H1 (cell line): ENCODE data around the gene ISCA2. TPM values are rescaled to one million over a fixed set of nuclear protein-coding genes. Genes with fewer than 3 reads are reported as not detected.

Experiments
- CTCF ChIA-PET: fragments of 300-600 bp; sonication (Branson Sonifier 250); formaldehyde crosslinking; loops from one replicate; lab custom pipeline; 2021; ENCODE audit not compliant: partially characterized antibody; lab: Charles Lee
- POLR2A ChIA-PET: fragments of 300-600 bp; sonication (Branson Sonifier 250); formaldehyde crosslinking; loops from one replicate; lab custom pipeline; 2021; ENCODE audit warnings: inconsistent platforms; ENCODE audit not compliant: partially characterized antibody; lab: Charles Lee
- DNase-seq, 2 experiments: peaks; one replicate each; pipeline versions ENCODE4 v3.0.0 to v3.0.0-alpha.2; 2010 to 2022; ENCODE audit warnings: low spot score in 2 of 2, low read depth in 1 of 2, mixed read lengths in 1 of 2
- FAIRE-seq: peaks from 2 replicates; lab custom pipeline; 2011; peaks lifted over from hg19 to GRCh38; lab: Jason Lieb, UNC
- H2AFZ ChIP-seq: 2 replicates; pipeline ENCODE4 v1.8.1; 2012; ENCODE audit warnings: low read length, inconsistent platforms
- H2AK5ac ChIP-seq: 2 replicates; pipeline ENCODE4 v1.6.1; 2013; ENCODE audit warnings: low read depth, low read length
- H2BK120ac ChIP-seq: replicated peaks from 2 replicates; pipeline ENCODE3; 2013; ENCODE audit warnings: low read depth, low read length, inconsistent platforms
- H2BK12ac ChIP-seq: 2 replicates; pipeline ENCODE4 v1.6.1; 2013; ENCODE audit warnings: low read depth, low read length
- H2BK15ac ChIP-seq: 2 replicates; pipeline ENCODE4 v1.6.1; 2013; ENCODE audit warnings: low read length
- H2BK20ac ChIP-seq: 2 replicates; pipeline ENCODE4 v1.6.1; 2013; ENCODE audit warnings: low read length
- H2BK5ac ChIP-seq: 2 replicates; pipeline ENCODE4 v1.6.1; 2013; ENCODE audit warnings: low read depth, low read length
- H3K14ac ChIP-seq: 2 replicates; pipeline ENCODE4 v1.6.1; 2013; ENCODE audit warnings: inconsistent platforms; ENCODE audit not compliant: insufficient read length
- H3K18ac ChIP-seq: 2 replicates; pipeline ENCODE4 v1.6.1; 2013; ENCODE audit warnings: low read length; ENCODE audit errors: extremely low read depth
- H3K23ac ChIP-seq: 2 replicates; pipeline ENCODE4 v1.6.1; 2013; ENCODE audit warnings: inconsistent platforms; ENCODE audit not compliant: insufficient read length
- H3K23me2 ChIP-seq: 2 replicates; pipeline ENCODE4 v1.6.1; 2013; ENCODE audit warnings: low read depth, low read length
- H3K27ac ChIP-seq: 2 replicates; pipeline ENCODE4 v1.6.1; 2011; ENCODE audit warnings: low read depth, low read length, inconsistent platforms
- H3K27me3 ChIP-seq, 4 experiments: replicated peaks in 1 of 4; 1 replicate in 1 of 4; 2 replicates in 3 of 4; pipeline versions ENCODE4 v1.6.1 to v1.8.1; 2011 to 2013; ENCODE audit warnings: low read length in 3 of 4, mild to moderate bottlenecking in 3 of 4, inconsistent platforms in 2 of 4, mixed read lengths in 2 of 4, moderate library complexity in 1 of 4; ENCODE audit not compliant: control insufficient read depth in 3 of 4, insufficient read depth in 3 of 4; ENCODE audit errors: extremely low read depth in 1 of 4
- H3K36me3 ChIP-seq, 4 experiments: 2 replicates each; pipeline versions ENCODE4 v1.6.1 to v1.8.1; 2011 to 2013; ENCODE audit warnings: mild to moderate bottlenecking in 4 of 4, low read length in 3 of 4, moderate library complexity in 2 of 4, control low read depth in 1 of 4, inconsistent platforms in 1 of 4; ENCODE audit not compliant: insufficient read depth in 4 of 4, control insufficient read depth in 2 of 4
- H3K4ac ChIP-seq: replicated peaks from 2 replicates; pipeline ENCODE3; 2013; ENCODE audit warnings: low read length, low read depth, mixed read lengths, inconsistent platforms; ENCODE audit not compliant: insufficient read length
- H3K4me1 ChIP-seq, 4 experiments: replicated peaks in 1 of 4; 1 replicate in 1 of 4; 2 replicates in 3 of 4; pipeline versions ENCODE4 v1.6.1 to v1.8.1; 2011 to 2013; ENCODE audit warnings: low read length in 3 of 4, inconsistent platforms in 2 of 4, mixed read lengths in 1 of 4; ENCODE audit not compliant: insufficient read depth in 4 of 4, control insufficient read depth in 3 of 4
- H3K4me2 ChIP-seq, 2 experiments: 2 replicates each; pipeline versions ENCODE4 v1.6.1 to v1.8.1; 2011 to 2013; ENCODE audit warnings: low read depth in 2 of 2, low read length in 2 of 2, control low read depth in 1 of 2, inconsistent platforms in 1 of 2, mild to moderate bottlenecking in 1 of 2; ENCODE audit not compliant: insufficient read depth in 1 of 2
- H3K4me3 ChIP-seq, 4 experiments: fragments of 200-600, 300-600 bp in 1 of 4; sonication (generic), shearing (Covaris generic), sonication (Bioruptor Twin) in 1 of 4; 2 replicates each; pipeline versions ENCODE4 v1.5.1 to v1.8.1; 2011 to 2016; ENCODE audit warnings: low read length in 4 of 4, low read depth in 3 of 4, control low read depth in 2 of 4, inconsistent platforms in 2 of 4, mild to moderate bottlenecking in 2 of 4, mixed read lengths in 1 of 4, moderate library complexity in 1 of 4; ENCODE audit not compliant: insufficient read depth in 2 of 4; ENCODE audit errors: extremely low read depth in 1 of 4
- H3K56ac ChIP-seq: replicated peaks from 2 replicates; pipeline ENCODE3; 2013; ENCODE audit warnings: low read depth, mild to moderate bottlenecking, mixed read lengths, low read length, inconsistent platforms; ENCODE audit not compliant: insufficient read length
- H3K79me1 ChIP-seq: 2 replicates; pipeline ENCODE4 v1.6.1; 2013; ENCODE audit warnings: low read depth, low read length, control low read depth
- H3K79me2 ChIP-seq, 2 experiments: 2 replicates each; pipeline versions ENCODE4 v1.6.1 to v1.8.1; 2012 to 2013; ENCODE audit warnings: low read length in 2 of 2, mild to moderate bottlenecking in 2 of 2, inconsistent platforms in 1 of 2; ENCODE audit not compliant: insufficient read depth in 2 of 2, control insufficient read depth in 1 of 2
- H3K9ac ChIP-seq, 4 experiments: replicated peaks in 1 of 4; 1 replicate in 1 of 4; 2 replicates in 3 of 4; pipeline versions ENCODE4 v1.6.1 to v1.8.1; 2011 to 2013; ENCODE audit warnings: low read depth in 3 of 4, low read length in 3 of 4, control low read depth in 2 of 4, mild to moderate bottlenecking in 2 of 4, moderate library complexity in 2 of 4, inconsistent platforms in 1 of 4; ENCODE audit errors: extremely low read depth in 1 of 4
- H3K9me3 ChIP-seq, 2 experiments: 2 replicates each; pipeline versions ENCODE4 v1.6.1 to v1.8.1; 2012 to 2013; ENCODE audit warnings: mild to moderate bottlenecking in 2 of 2, moderate library complexity in 2 of 2, control low read depth in 1 of 2, inconsistent platforms in 1 of 2, low read depth in 1 of 2, low read length in 1 of 2, mixed read lengths in 1 of 2; ENCODE audit not compliant: insufficient read depth in 2 of 2
- H4K20me1 ChIP-seq, 2 experiments: replicated peaks in 1 of 2; 2 replicates each; pipeline versions ENCODE3 to v1.8.1; 2011 to 2013; ENCODE audit warnings: inconsistent platforms in 2 of 2, low read length in 2 of 2, mild to moderate bottlenecking in 1 of 2; ENCODE audit not compliant: insufficient read depth in 2 of 2, control insufficient read depth in 1 of 2
- H4K5ac ChIP-seq: 2 replicates; pipeline ENCODE4 v1.6.1; 2013; ENCODE audit warnings: low read length, low read depth, mixed read lengths, inconsistent platforms; ENCODE audit not compliant: insufficient read length
- H4K8ac ChIP-seq: 2 replicates; pipeline ENCODE4 v1.8.0; 2013; ENCODE audit warnings: mild to moderate bottlenecking, moderate library complexity, low read length, inconsistent platforms; ENCODE audit not compliant: insufficient read depth; ENCODE audit errors: extremely low read depth
- H4K91ac ChIP-seq: replicated peaks from 2 replicates; pipeline ENCODE3; 2013; ENCODE audit warnings: low read length, mixed read lengths, inconsistent platforms; ENCODE audit not compliant: insufficient read length
- CTBP2 ChIP-seq: IDR thresholded peaks from 2 replicates; pipeline ENCODE4 v1.7.0; 2011; ENCODE audit warnings: borderline replicate concordance, mild to moderate bottlenecking, moderate library complexity, mixed read lengths, low read length; ENCODE audit not compliant: insufficient read depth, insufficient read length
- RAD21 ChIP-seq, 2 experiments: IDR thresholded peaks in 1 of 2; conservative IDR thresholded peaks in 1 of 2; 2 replicates each; pipeline ENCODE4 v1.6.1; 2011; ENCODE audit warnings: low read depth in 2 of 2, low read length in 2 of 2, improper control_type of control experiment in 1 of 2, inconsistent platforms in 1 of 2, mild to moderate bottlenecking in 1 of 2, moderate library complexity in 1 of 2
- WGBS, 2 experiments: shearing (Covaris generic) in 1 of 2; methylation state at CpG; one replicate each; pipeline versions ENCODE4 v1.1.6 to v1.1.7; 2013 to 2015; ENCODE audit warnings: low lambda C conversion rate in 2 of 2, mixed read lengths in 2 of 2, inconsistent platforms in 1 of 2, low coverage in 1 of 2, missing lambda C conversion rate in 1 of 2; ENCODE audit not compliant: insufficient replicate concordance in 2 of 2, insufficient coverage in 1 of 2, insufficient read length in 1 of 2; ENCODE audit errors: extremely low coverage in 1 of 2, missing lambda C conversion rate in 1 of 2; 5-methylcytosine and 5-hydroxymethylcytosine counted together
- polyA plus RNA-seq, 7 experiments: library from polyadenylated mRNA; depleted of rRNA in 3 of 7; stranded (reverse) in 5 of 7; unstranded in 2 of 7; fragments of >200 nt in 5 of 7; fragments of 200-250 nt in 2 of 7; gene quantifications; 1 replicate in 5 of 7; 2 replicates in 1 of 7; 4 replicates in 1 of 7; pipeline versions ENCODE4 v1.2.1 to v1.2.3, GENCODE V29; 2011 to 2013; ENCODE audit warnings: missing spikeins in 2 of 7, mixed read lengths in 2 of 7
- total RNA-seq: library from RNA; stranded (reverse); fragmentation: NEBNext Ultra II Directional; extraction: Animal tissue kit (Norgen Biotek cat#: 25700); gene quantifications from 2 replicates; pipeline ENCODE4 v1.2.1, GENCODE V29; 2021
- TF ChIP-seq, protein P1 (sequence below), 3 experiments: IDR thresholded peaks; 1 replicate in 2 of 3; 2 replicates in 1 of 3; pipeline versions ENCODE4 v1.5.1 to v1.6.1; 2011; ENCODE audit warnings: low read length in 3 of 3, mild to moderate bottlenecking in 3 of 3, inconsistent platforms in 2 of 3, low read depth in 1 of 3, moderate library complexity in 1 of 3; ENCODE audit not compliant: insufficient read depth in 1 of 3; ENCODE audit errors: control extremely low read depth in 1 of 3

ISCA2 gene
- total and polyA plus RNA-seq, 2 of the 8 experiments (the other 6 are each of a cell fraction or from before 2014, with no cell fraction given), result 43.5 to 78.6 TPM

DNA sequence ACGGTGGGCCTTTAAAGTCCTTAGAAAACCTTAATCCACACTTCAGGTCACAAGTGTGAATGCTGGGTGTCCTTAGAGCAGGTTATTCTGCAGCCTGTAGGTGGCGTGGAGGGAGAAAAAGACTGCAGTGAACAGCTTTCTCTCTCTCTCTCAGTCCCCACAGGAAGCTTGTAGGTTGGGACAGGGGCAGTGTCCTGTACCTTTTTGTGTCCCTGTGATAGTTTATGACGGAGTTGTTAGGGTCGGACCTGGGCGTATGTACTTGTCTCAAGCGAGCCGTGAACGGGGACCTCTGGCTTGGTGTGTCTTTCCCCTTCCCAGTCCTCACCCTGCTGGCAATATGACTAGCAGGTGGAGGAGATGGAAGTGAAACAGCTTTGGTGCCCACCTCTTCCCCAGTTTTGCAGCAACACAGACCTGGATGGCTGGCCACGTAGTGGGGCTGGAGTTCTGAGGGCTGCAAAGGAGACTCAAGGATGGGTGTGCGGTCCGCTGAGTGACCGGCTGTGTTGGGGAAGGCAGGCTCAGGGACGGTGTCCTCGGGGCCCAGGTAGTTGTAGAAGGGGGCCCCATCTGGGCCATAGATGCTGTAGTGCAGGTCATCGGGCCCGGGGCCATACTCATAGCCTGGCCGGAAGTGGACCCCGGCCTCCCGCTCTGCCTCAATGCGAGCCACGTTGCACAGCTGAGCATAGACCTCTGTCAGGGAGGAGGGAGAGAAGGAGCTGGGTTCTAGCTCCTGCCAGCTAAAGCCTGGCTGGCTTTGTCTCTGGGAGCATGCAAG, 8.9 kb downstream of the ISCA2 start:
- Histone ChIP-seq H3K9ac (no peak overlapping the region), H2BK5ac (no peak overlapping the region), H3K23me2 (no peaks in the 10 kb centered on the region), H3K18ac (no peak overlapping the region), H3K36me3 (no peaks in the 10 kb centered on the region), H2BK20ac (no peak overlapping the region), H3K27me3 (no peaks in the 10 kb centered on the region), H4K5ac (no peak overlapping the region), H3K14ac (no peak overlapping the region), H3K4ac (no peak overlapping the region), H3K27ac (no peak overlapping the region), H3K79me1 (no peaks in the 10 kb centered on the region), H2BK12ac (0 out of 2 replicates have a peak overlapping the region, but pooled peaks have one; percentile 20), H2BK15ac (no peak overlapping the region), H3K4me2 (no peak overlapping the region)
- FAIRE-seq, result peak; percentile 77
- DNase-seq, result no peak
- TF ChIP-seq CTBP2 (no peak), RAD21 (IDR thresholded peaks at IDR 0.05 in 1 of 2, conservative IDR thresholded peaks at IDR 0.05 in 1 of 2; ENCODE audit: low read depth in 2 of 2, low read length in 2 of 2) (peak; percentile 36 to 54)
- TF ChIP-seq, protein P1, sequence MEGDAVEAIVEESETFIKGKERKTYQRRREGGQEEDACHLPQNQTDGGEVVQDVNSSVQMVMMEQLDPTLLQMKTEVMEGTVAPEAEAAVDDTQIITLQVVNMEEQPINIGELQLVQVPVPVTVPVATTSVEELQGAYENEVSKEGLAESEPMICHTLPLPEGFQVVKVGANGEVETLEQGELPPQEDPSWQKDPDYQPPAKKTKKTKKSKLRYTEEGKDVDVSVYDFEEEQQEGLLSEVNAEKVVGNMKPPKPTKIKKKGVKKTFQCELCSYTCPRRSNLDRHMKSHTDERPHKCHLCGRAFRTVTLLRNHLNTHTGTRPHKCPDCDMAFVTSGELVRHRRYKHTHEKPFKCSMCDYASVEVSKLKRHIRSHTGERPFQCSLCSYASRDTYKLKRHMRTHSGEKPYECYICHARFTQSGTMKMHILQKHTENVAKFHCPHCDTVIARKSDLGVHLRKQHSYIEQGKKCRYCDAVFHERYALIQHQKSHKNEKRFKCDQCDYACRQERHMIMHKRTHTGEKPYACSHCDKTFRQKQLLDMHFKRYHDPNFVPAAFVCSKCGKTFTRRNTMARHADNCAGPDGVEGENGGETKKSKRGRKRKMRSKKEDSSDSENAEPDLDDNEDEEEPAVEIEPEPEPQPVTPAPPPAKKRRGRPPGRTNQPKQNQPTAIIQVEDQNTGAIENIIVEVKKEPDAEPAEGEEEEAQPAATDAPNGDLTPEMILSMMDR (IDR thresholded peaks at IDR 0.05; ENCODE audit: control extremely low read depth in 1 of 3, insufficient read depth in 1 of 3, low read depth in 1 of 3, low read length in 3 of 3), result peak in 2 of 3 experiments; percentile 67 to 84; a peak in 3 of 4 replicates
- TF ChIP-seq, all 59 proteins: peak for 2
- no peak overlapping the region for H3K4me3 ChIP-seq
- H3K9me3 ChIP-seq, result no peaks in the 10 kb centered on the region
- H3K23ac ChIP-seq, result no peak overlapping the region
- no peak overlapping the region for H3K56ac ChIP-seq
- no peak overlapping the region for H4K91ac ChIP-seq
- peaks cover 4 to 19% (median 16%) of the 10 kb centered on the region in 4 experiments for H3K4me1 ChIP-seq
- H4K20me1 ChIP-seq, result peaks cover 0 to 1% of the 10 kb centered on the region in 2 experiments
- 0 out of 2 replicates have a peak overlapping the region, but pooled peaks have one; percentile 43 for H2AK5ac ChIP-seq
- H2AFZ ChIP-seq, result no peak overlapping the region
- POLR2A ChIA-PET, result interaction anchor here (0.7 to 1.0 kb wide), 4 partner anchors 27 to 200 kb away, joined by 3 read pairs; partner anchors contain the start of gene ABCD4
- CTCF ChIA-PET, result interaction anchor here (0.6 to 6.2 kb wide), 44 partner anchors 8 to 237 kb away, joined by 3 to 64 read pairs (median 4); partner anchors contain the start of genes ISCA2 and NPC2
- 77% methylated on average over 21 of the region's 21 CpGs; no CpG with 5 or more reads in 1 of the 2 experiments for WGBS, 2 experiments
- H4K8ac ChIP-seq, result no peak overlapping the region; the same call in 1 of the 2 replicates
- no peaks in the 10 kb centered on the region for H3K79me2 ChIP-seq
- no peak overlapping the region for H2BK120ac ChIP-seq
